Measurements from ENCODE around the gene BCAS3.

BCAS3 gene

DNA sequence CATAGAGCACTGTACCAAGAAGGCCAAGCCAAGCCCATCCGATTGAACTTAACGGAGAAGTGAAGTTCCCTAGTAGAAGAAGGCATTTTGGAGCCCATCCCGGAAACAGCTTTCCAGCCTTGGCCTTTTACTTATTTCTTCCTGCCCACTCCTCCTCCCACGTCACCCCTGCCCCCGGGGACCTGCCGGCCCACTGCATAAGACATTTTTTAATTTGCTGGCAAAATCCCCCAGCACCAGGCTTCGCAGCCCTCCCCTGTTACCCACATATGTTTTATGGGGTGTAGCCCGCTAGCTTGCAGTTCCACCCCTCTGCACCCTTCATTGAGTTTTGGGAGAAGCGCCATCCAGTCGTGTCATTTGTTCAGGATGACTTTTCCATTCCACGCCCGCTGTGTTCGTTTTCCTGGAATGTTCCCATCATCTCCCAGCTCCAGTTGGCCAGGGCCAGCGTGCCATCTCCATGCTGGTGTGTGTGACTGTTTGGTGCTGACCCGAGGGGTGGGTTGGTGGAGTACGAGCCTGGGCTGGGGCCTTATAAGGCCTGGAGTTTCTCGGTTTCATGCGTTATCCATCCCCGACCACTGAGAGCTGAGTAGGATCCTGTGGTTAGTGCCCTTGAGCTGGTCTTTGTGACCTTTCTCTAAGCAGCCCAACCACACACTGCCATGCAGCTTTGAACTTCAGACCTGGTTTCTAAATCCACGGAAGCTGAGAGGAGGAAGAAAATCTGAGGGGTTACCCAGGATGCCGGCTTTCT is 702.0 kb downstream of the BCAS3 start:
- no peak for DNase-seq

DNA sequence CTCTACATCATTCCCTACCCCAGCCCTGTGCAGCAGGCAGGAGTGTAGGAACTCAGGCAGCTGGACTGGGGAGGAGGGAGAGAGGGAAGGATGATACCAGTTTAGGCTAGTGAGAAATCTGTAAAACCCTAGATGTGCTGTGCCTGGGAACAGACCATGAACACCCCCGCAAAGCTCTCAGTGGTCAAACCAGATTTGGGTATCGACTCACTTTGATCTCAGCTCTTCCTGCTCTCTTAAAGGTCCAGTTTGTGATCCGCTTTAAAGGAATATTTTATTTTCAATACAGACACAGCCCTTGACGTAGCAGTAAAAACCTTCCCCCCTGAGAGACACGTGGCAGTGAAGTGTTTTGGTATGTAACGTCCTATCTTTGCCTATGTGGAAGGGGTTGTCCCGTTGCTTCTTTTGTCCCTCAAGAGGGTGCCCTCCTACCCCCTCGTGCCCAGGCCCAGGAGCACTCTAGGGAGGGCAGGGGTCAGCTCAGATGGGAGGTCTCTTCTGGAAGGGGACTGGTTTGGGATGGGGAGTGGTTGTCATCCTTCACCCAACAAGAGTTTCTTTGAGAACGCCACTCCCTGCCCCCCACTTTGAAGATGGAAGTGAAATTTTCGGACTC is 702.7 kb downstream of the BCAS3 start:
- no peak for DNase-seq

DNA sequence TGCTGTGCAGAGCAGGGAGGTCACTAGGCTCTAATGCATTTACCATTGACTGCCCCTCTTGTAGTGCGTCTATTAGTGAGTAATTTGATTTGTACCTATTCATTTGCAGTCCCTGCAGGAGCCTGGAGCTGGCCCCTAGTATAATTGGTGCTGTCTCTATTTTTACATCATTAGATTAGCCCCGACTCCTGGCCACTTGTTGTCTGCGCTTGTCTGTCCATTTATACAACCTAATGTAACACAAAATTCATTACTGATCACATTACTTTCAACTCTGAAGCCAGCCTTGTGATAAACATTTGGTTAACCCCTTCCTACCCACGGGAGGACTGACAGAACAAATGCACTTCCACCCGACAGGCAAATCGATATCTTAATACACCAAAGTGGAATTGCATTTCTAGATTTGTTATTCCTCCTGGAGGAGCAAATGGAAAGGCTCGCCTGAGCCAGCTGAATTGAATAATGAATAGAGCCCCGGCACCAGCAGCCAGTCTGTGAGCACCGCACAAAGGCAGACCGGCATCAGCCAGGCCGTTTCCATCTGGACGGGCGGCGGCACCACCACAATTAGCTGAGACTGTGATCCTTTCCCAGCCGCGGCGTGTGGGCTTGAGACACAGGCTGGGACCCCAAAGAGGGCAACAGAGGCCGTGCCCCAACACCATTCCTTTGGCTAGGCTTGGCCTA is 703.3 kb downstream of the BCAS3 start:
- no peak for DNase-seq

DNA sequence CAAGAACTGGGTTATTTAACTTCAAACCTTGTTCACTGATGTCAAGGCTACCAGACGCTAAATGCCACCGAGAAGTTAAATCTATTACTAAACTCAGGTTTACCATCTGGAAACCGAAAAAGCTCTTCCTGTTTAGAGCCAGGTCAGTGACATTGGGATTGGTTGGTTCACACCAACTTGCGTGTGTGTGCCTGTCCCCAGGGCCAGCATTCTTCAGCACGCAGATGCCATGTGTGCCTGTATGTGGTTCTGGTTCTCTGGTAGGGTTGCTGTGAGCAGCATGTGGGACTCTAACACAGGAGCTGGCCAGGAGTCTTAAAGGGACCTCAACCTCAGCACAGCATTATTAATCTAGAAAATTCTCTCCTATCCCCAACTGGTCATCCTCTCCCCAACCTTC is 703.9 kb downstream of the BCAS3 start:
- DNase-seq: no peak

DNA sequence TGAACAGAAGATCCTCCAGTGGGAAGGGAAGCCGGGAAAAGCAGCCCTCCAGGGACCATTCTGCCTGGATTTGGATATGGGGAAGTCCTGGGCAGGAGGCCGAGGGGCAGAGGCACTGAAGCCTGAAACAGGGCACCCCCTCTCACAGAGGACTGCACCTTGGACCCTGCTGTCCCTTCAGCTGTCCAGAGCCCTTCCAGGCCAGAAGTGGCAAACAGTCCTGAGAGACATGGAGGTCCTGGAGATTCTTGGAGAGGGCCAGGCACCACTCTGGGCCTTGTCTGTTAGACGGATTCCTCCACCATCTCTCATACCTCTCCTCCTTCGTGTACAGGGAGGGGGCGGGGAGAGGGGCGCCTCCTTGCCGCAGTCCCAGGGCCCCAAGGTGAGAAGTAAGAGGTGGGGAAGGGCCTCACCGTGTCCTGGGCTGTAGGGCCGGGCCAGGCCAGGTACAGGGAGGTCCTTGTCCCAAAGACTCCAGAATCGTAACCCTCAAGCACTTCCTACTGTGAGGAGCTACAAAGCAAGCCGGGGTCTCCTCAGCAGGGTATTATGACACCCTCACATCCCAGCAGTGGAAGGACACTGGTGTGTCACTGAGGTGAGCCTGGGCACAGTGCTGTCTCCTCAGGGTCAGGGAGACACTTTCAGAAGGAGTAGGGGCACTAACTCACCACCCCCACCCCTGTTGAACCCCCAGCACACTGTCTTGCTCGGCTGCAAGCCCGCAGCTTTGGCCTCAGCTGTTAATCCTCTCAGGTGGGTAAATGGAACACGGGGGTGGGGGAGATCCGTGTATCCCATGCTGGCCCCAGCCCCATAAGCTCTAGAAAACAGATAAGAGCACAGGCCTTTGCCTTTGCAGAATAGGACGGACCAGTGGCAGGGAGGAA is 705.4 kb downstream of the BCAS3 start:
- no peak for DNase-seq

- no peak for DNase-seq
Measured at GRCh38 chr17:61383689-61384201, 706.1 kb downstream of the BCAS3 start.

DNA sequence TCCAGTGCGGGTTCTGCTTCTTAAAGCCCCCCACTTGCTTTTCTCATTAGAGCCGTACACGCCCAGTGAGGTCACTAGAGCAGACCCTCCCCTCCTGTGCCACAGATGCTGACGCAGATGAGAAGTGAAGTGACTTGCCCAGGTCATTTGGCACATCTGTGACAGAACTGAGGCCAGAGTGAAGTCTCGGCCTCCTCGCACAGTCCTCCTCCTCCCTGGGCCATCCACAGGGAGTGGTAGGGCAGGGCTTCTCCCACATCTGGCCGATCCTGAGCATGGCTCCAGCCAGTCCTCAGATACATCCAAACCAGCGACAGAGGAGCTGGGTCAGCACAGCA is 706.7 kb downstream of the BCAS3 start:
- no peak for DNase-seq

DNA sequence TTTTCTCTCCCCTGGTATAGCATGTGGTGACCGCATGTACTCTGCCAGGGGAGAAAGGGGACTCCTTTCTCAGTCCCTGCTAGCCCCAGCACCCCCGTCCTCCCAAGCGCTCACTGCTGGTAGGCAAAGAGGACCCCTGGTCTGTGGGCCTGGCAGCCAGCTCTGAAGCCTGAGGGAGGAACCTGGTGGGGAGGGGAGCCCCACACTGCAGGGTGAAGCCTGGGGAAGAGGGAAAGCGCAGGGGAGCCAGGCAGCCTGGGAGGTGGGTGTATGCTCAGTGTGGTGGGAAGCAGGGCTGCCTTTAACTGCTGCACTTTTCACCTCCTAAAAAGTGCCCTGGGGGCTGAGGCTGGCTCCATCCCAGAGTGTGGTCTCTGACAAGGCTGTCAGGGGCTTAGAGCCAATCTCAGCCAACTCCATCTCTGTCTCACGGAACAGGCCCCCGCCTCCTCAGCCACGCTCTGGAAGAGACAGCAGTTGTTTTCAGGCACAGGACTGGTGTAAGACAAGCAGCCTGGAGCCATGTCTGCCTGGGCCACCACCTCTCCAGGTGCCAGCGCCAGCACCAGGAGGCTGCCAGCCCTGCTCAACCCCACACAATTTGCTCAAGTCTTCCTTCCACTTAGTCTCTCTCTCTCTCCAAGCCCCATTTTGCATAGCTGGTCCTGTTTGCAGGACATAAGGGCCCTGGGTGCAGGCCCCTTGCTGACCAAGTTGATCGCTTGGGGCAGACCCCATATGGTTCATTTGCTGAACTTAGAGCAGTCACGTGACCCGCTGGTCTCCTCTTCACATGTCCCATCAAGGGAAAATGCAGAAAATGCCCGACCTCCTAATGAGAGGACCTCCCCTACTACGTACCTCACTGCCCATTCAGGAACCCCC is 707.3 kb downstream of the BCAS3 start:
- DNase-seq: no peak

- DNase-seq: no peak
Measured at GRCh38 chr17:61385577-61386236, 708.1 kb downstream of the BCAS3 start.

DNA sequence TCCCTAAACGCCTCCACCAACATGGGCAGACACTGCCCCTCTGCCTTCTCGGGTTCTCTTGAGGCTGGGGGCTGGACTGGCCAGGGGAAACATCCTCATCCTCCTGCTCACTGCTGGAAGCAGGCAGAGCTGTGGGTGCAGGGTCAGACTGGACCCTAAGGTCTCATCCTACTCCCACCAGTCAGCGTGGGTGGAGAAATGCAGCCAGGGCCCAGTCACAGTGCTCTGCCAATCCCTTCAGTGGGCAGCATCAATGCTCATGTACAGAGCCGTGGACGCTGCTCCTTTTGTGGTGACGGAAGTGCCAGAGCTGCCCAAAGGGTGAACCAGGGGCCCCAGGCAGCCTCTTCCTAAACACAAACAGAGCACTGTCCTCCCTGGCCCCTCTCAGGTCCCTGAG is 708.6 kb downstream of the BCAS3 start:
- DNase-seq: no peak

DNA sequence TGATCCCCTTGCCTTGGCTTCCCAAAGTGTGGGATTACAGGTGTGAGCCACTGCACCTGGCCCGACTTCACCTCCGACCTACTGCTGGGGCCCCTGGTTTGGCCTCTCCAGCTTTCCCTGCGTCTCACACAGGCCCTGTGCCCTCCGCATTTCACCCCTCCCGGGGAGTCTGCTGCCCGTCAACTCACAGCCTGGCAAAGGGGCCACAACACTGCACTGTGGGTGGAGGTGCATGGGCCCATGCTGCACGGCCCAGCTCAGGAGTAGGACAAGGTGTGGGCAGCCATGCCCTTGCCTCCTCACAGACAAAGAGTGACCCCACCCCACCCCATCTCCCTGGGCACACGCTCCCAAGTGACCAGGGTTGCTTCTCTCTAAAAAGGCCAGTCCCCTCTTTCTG is 709.4 kb downstream of the BCAS3 start:
- DNase-seq: no peak

DNA sequence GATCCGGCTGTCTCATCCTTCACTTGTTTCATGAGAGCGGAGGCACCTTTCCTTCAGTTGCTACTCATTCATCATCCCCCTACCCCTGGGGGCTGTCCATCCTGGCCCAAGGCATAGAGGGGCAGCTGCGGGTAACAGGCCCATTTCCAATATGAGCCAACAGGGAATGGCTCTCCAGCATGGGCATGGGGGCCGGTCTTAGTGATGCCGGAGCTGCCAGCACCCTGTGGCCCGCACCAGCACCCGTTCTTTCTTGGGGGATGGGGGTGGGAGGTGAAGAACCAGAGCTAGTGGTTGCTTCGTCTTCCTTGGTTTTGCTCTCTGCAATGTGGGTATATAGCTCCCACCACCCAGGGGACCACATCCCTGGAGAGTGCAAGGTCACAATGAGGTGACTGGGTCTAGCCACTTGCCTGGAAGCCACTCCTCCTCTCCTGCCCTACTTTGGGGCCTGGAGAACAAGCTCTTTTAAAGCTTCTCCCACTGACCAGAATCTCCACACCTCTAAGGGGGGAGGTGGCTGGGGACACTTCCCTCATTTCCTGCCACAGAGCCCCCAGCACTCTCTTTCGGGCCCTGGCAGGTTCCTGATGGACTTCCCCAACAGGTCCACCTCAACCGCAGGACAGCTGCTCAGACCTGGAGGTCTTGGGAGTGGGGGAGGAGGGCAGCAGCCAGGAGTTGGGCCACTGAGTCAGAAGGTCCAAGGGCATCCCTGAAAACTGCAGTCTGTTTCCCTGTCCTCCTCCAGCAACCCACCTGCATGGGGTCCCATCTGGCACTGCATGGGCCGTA is 710.1 kb downstream of the BCAS3 start:
- no peak for DNase-seq

GRCh38 chr17:61388561-61389356 is 711.1 kb downstream of the BCAS3 start:
- no peak for DNase-seq

- no peak for DNase-seq
Measured at GRCh38 chr17:61389670-61390478, 712.2 kb downstream of the BCAS3 start.

DNA sequence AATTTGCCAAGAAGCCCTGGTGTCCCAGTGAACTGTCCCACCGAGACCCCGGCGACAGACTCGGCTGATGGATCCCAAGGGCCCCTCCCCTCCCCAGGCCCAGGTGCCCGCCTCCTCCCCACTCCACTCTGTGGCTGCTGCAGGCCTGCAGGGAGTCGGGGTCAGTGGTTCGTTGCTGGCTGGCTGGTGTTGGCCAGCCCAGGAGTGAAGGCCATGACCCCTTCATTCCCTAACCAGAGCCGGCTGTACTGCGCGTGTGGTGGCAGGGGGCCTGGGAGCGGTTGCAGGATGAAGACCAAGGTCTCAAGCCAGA is 712.8 kb downstream of the BCAS3 start:
- no peak for DNase-seq

DNA sequence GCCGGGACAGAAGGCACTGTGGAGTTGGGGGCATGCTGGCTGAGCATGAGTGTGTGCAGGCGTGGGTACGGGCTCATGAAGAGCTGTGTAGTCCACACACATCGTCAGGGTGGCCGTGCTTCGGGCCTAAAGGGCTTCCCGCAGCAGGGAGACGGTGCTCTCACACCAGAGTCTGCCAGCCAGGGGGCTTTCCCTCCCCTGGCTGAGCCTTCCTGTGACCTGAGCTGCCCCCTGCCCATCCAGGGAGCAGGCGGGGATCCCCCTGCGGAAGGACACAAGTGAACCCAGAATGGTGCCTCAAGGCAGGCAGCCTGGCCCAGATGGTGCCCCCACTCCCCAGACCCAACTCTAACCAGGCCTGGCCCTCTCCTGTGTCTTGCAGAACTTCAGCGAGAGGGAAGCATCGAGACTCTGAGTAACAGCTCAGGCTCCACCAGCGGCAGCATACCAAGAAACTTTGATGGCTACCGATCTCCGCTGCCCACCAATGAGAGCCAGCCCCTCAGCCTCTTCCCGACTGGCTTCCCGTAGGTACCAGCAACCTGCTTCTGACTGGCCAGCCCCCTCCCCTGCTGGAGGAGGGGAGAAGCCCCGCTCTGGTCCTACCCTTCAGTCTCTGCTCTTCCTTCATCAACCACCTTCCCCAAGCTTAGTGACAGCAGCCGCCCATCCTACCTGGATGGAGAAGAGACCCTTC is 714.1 kb downstream of the BCAS3 start:
- no peak for DNase-seq

GRCh38 chr17:61392679-61393078 is 715.0 kb downstream of the BCAS3 start:
- DNase-seq: no peak

DNA sequence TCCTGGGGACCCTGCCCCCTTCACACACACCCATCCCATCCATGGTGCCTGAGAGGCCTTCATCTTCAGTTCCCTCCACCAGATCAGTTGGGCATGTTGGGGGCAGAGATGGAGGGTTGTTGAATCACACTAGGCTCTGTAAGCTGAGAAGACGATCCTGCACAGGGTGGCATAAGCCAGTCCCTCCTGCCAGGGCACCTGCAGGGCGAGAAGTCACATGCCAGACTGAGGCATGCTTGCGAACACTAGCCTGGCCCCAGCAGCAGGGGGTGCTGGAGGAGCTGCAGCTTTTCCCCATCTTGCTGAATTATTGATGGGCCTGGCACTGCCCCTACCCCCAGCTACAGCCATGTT is 715.9 kb downstream of the BCAS3 start:
- no peak for DNase-seq
